ENCODE results near the gene FAM184A.
"Not testable (repeated sequence)": the region's sequence is repeated elsewhere in the genome, so short reads cannot be mapped to it uniquely, and the experiment has no call there.

Gene FAM184A, protein sequence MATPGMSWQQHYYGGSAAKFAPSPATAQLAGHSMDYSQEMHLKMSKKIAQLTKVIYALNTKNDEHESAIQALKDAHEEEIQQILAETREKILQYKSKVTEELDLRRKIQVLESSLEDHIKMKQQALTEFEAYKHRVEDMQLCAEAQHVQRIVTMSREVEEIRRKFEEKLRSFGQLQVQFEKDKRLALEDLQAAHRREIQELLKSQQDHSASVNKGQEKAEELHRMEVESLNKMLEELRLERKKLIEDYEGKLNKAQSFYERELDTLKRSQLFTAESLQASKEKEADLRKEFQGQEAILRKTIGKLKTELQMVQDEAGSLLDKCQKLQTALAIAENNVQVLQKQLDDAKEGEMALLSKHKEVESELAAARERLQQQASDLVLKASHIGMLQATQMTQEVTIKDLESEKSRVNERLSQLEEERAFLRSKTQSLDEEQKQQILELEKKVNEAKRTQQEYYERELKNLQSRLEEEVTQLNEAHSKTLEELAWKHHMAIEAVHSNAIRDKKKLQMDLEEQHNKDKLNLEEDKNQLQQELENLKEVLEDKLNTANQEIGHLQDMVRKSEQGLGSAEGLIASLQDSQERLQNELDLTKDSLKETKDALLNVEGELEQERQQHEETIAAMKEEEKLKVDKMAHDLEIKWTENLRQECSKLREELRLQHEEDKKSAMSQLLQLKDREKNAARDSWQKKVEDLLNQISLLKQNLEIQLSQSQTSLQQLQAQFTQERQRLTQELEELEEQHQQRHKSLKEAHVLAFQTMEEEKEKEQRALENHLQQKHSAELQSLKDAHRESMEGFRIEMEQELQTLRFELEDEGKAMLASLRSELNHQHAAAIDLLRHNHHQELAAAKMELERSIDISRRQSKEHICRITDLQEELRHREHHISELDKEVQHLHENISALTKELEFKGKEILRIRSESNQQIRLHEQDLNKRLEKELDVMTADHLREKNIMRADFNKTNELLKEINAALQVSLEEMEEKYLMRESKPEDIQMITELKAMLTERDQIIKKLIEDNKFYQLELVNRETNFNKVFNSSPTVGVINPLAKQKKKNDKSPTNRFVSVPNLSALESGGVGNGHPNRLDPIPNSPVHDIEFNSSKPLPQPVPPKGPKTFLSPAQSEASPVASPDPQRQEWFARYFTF

DNA sequence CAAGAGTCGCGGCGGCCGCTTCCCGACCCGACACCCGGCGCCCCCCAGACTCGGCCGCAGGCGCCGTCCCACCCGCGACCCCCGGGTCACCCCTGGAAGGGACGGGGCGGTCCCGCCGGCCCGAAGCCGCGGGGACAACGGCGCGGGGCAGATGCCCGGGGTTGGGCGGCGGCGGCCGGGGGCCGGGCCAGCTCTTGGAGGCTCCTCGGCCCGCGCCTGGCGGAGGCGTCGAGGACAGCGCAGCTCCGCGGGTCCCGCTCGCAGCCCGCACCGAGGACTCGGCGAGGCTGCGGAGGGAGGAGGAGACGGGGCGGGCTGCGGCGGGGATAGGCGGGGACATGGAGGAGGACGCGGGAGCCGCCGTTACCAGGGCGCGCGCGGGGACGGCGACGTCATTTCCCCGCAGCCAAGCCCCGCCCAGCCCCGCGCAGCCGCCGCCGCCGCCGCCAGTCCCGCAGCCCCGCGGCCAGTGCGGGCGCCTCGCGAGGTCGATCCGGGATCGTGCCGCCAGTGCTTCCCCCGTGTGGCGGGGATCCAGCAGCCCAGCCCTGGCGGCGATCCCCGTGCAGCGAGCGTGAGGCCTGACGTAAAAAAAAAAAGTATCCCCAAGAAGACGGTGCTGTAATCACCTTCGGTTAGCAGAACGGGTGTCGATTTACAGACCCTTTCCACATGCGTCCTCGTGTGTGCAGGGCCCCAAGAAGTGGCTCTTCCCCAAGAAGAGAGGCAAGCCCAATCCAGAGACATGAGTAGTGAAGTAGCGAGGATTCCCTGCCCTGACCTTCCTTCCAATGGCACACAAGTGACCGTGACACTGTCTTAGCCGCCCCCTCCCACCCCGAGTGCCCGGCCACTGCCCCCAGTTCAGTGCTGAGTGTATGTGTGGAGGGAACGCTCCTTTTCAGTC, at the start of gene FAM184A:
FAM184A (minus strand) TSS at position 289 of the 907 bp plus-strand sequence. CDS start 365 bp downstream, outside the sequence.
- DNase-seq = peak; percentile 74

DNA sequence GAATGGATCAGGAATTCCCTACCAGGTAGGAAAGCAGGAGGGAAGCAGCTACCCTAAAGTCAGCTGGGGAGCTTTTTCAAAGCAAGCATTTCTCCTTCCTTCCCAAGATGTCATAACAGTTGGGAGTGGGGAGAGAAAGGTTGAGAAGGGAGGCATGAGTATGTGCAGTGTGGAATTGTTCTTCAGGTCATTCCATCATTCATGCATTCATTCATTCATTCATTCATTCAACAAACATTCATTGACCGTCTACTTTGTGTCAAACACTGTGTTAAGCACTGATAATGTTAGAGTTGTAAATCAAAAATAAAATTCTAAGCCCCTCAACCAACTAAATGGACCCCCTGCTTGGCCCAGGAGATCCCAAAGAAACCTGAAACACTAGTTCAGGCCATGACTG, 49.2 kb upstream of the FAM184A start:
- no peak for DNase-seq

DNA sequence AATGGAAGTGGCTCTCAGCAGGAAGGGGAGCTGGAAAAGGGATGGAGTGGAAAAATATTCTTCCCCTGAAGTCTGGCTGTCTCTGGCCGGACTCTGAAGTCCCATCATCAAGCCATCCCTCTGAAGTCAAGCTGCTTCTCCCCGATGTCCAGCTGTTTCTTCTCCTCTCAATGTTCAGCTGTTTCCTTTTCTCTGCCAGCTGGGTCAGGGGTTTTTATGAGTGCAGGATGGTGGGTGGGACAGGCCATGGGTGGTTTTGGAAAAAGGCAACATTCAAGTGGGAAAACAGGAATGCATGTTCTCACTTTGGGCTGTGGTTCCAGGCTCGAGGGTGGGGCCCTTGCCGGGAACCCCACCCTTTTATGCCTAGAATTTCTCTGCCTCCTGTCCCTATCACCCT, 48.4 kb upstream of the FAM184A start:
- no peak for DNase-seq

DNA sequence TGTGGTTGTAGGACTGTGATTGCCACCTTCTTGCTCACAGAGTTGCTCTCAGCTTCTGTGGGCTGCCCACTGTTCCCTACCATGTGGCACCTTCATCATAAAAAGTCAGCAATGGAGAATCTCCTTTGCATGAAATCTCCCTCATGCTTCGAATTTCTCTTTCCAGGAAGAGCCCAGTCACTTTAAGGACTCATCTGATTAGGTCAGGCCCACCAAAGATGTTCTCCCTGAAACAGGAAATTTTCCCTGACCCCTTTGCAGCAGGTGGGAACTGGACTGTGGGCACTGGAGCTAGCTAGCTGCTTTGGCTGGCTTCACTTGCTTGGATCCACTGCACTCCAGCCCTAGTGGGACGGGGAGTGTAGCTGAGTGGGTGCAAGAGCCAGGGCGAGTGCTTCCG, 47.7 kb upstream of the FAM184A start:
- DNase-seq = no peak

- DNase-seq = no peak
Measured at GRCh38 chr6:119125576-119125975, 47.1 kb upstream of the FAM184A start.

DNA sequence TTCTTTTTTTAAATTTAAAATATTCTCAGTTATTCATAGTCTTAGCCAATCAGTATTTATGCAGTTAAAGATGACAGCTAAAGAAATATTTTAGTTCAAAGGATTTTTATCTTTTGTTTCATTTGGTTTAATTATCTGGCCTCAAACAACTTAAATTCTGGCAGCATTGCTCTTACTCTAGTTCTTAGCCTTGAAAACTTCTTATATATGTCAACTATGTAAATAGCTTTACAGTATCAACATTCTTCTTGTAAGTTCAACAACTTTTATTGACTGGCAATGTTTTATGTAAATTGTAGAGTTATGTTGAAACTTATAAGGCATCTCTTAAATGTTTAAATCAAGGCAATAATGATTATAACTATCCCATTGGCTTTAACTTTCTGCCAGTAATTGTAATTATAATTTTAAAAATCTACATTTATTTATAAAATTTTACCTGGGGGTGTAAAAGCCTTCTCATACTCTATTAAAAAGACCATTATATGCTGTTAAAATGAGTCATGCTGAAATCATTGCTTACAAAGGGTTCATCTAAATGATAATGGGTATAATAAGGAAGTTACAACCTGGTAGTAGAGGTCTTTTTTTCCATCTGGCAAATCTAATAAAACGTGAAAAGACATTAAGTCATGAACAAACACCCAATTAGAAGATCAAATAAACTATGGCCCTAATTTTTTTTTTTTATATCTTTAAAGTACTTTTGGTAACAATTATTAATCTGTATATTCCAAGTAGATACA, 45.8 kb upstream of the FAM184A start:
- no peak for DNase-seq

DNA sequence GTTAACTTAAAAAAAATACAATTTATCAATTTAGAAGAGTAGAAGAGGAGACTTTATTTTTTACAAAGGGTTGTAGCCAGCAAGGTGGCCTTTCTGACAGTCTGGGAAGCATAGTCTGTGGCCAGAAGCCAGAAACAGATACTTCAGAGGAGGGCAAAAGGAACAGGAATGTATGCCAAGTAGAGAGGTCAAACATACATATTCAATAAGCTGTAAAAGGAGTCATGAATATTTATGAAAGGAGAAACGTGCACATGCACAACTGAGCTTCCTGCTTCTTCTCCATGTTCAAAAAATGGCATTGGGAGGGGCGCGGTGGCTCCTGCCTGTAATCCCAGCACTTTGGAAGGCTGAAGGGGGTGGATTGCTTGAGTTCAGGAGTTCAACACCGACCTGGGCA, 43.9 kb upstream of the FAM184A start:
- DNase-seq = no peak

- DNase-seq = no peak
Measured at GRCh38 chr6:119121367-119121766, 42.9 kb upstream of the FAM184A start.

GRCh38 chr6:119119989-119120388, 41.5 kb upstream of the FAM184A start:
- no peak for DNase-seq

DNA sequence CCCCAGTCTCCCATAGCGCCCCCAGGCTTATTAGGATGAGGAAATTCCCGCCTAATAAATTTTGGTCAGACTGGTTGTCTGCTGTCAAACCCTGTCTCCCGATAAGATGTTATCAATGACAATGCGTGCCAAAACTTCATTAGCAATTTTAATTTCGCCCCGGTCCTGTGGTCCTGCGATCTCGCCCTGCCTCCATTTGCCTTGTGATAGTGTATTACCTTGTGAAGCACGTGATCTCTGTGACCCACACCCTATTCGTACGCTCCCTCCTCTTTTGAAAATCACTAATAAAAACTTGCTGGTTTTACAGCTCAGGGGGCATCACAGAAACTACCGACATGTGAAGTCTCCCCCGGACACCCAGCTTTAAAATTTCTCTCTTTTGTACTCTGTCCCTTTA, 40.6 kb upstream of the FAM184A start:
- DNase-seq = not testable (repeated sequence)

- no peak for DNase-seq
Measured at GRCh38 chr6:119116712-119117281, 38.3 kb upstream of the FAM184A start.

- no peak for DNase-seq
Measured at GRCh38 chr6:119113961-119114360, 35.5 kb upstream of the FAM184A start.

DNA sequence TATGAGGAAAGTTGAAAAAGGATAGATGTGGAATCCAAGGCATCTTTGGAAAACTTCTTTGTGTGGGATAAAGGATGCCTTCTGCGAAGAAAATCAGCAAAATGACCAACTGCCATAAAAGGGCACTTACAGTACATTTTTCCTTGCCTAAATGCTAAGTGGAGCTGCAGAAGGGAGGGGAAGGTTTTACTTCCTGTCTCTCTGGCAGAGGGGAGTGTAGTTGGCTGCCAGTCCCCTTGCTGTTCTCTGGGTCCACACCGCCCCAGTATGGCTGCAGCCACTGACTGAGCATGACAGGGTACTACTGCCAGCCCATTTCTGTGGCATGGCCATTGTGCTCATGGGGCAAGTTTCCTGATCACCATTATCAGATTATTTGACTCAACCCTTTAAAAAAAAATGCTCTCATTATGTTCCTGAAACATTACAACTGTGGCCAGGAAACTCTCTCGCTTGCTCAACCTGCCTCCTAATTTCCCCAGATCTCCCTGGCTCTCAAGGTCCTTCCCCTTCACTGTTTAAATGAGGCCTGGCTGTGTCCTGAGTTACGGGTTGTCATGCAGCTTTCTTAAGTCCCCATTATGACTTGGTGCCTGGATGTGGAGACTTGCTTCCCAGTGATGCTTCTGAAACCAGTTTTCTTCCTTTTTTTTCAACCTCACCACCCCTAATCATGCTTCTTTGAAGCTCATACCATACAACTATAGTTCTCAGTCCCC, 34.5 kb upstream of the FAM184A start:
- no peak for DNase-seq

DNA sequence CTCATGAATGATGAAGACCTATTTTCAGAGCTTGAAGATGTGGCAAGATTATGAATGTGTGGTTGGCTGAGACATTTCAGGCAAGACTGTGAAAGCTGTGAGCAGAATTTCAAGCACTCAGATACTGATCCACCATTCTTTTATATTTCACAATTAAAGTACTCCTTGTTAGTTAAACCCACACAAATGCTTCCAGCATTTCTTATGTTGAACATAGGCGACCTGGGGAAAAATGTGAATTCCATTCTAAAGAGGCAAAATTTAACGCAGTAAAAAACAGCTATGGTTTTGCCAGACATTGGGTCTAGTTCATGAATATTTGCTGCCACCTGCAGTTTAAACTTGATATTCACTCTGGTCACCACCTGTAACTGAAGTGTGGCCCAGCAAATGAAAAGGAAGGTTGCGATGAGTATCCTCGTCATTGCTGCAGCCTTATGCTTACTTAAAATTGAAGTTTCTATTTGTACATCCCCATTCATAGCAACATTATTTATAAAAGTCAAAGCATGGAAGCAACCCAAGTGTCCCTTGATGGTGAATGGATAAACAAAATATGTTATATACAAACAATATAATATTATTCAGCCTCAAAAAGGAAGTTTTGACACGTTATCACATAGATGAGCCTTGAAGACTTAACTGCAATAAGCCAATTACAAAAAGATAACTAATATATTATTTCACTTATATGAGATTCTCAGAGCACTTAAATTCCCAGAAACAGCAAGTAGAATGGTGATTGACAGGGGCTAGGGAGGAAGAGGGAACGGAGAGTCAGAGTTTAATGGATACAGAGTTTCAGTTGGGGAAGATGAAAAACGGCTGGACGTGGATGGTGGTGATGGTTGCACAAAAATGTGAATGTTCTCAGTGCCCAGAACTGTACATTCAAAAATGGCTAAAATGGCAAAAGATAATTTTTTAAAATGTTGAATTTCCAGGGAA, 32.4 kb upstream of the FAM184A start:
- DNase-seq = peak; percentile 39

- no peak for DNase-seq
Measured at GRCh38 chr6:119109654-119110325, 31.3 kb upstream of the FAM184A start.

GRCh38 chr6:119108076-119108475, 29.6 kb upstream of the FAM184A start:
- DNase-seq = no peak

GRCh38 chr6:119105282-119105681, 26.8 kb upstream of the FAM184A start:
- no peak for DNase-seq

- DNase-seq = no peak
Measured at GRCh38 chr6:119102901-119103300, 24.4 kb upstream of the FAM184A start.

DNA sequence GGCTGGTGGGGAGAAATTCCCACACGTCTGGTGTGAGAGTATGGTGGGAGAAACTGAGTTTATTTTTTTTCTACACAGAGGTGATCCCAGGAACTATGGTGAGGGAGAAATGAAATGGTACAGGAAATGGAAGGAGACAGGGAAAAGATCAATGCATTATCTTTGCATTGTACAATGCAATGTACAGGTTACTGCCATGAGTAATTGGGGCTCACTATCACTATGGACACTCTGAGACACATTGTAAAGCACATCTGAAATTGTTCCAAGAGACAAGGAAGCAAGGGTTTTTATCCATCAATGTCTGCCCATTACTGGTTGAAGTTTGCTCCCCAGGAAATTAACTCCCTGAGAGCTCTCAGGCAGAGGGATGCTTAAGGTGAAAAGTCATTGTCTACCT, 21.7 kb upstream of the FAM184A start:
- no peak for DNase-seq
